Small intestine (tissue), 7 donors: Measurements from ENCODE around the gene ZNF783. TPM values are rescaled to one million over a fixed set of nuclear protein-coding genes. Genes with fewer than 3 reads are reported as not detected.
"Not testable (repeated sequence)": the region's sequence is repeated elsewhere in the genome, so short reads cannot be mapped to it uniquely, and the experiment has no call there.

Experiments used
- DNase-seq, 2 donors: peaks; one replicate each; pipeline versions ENCODE4 v3.0.0 to v3.0.0-alpha.2; 2013
- FAIRE-seq: peaks from 2 replicates; lab custom pipeline; 2012; peaks lifted over from hg19 to GRCh38; lab: Jason Lieb, UNC
- H3K27ac ChIP-seq, 3 donors: one replicate each; pipeline ENCODE4 v1.5.1; 2013; ENCODE audit warnings: low read length in 2 of 3, mild to moderate bottlenecking in 2 of 3, control low read depth in 1 of 3, inconsistent platforms in 1 of 3, low read depth in 1 of 3, moderate library complexity in 1 of 3
- H3K27me3 ChIP-seq, 3 donors: one replicate each; pipeline ENCODE4 v1.6.1; 2013; ENCODE audit warnings: low read length in 3 of 3, inconsistent platforms in 1 of 3; ENCODE audit not compliant: control insufficient read depth in 3 of 3, insufficient read depth in 3 of 3
- H3K36me3 ChIP-seq, 3 donors: one replicate each; pipeline ENCODE4 v1.6.1; 2013; ENCODE audit warnings: low read length in 3 of 3, inconsistent platforms in 1 of 3, low read depth in 1 of 3, mild to moderate bottlenecking in 1 of 3, moderate library complexity in 1 of 3; ENCODE audit not compliant: control insufficient read depth in 3 of 3, insufficient read depth in 2 of 3
- H3K4me1 ChIP-seq, 3 donors: one replicate each; pipeline ENCODE4 v1.6.1; 2013; ENCODE audit warnings: low read length in 2 of 3, inconsistent platforms in 1 of 3, low read depth in 1 of 3, mild to moderate bottlenecking in 1 of 3, moderate library complexity in 1 of 3; ENCODE audit not compliant: control insufficient read depth in 3 of 3, insufficient read depth in 2 of 3
- H3K4me3 ChIP-seq, 3 donors: one replicate each; pipeline ENCODE4 v1.5.1; 2013; ENCODE audit warnings: low read length in 3 of 3, control low read depth in 1 of 3, inconsistent platforms in 1 of 3, low read depth in 1 of 3, mild to moderate bottlenecking in 1 of 3, moderate library complexity in 1 of 3
- H3K9me3 ChIP-seq, 2 donors: one replicate each; pipeline ENCODE4 v1.6.1; 2013; ENCODE audit warnings: low read depth in 1 of 2, low read length in 1 of 2; ENCODE audit not compliant: control insufficient read depth in 2 of 2, insufficient read depth in 1 of 2
- WGBS, 3 donors: extraction: QIAGEN DNeasy Blood & Tissue Kit; methylation state at CpG; one replicate each; pipeline ENCODE4 v1.1.7; 2013; 5-methylcytosine and 5-hydroxymethylcytosine counted together
- polyA plus RNA-seq, 4 donors: library from polyadenylated mRNA; stranded (reverse) in 3 of 4; unstranded in 1 of 4; fragments of 200-250 nt in 3 of 4; fragments of 120-200 nt in 1 of 4; gene quantifications; one replicate each; pipeline versions ENCODE4 v1.2.1 to v1.2.3, GENCODE V29; 2013
- donor health status: healthy with polysubstance abuse.
- donor health status: control.
- donor health status: control.
- donor health status: Bipolar disorder and iron deficiency.
- donor health status: healthy.

The ZNF783 gene
- polyA plus RNA-seq, 4 donors: 3.2 to 9.8 (median 5.0) TPM

DNA sequence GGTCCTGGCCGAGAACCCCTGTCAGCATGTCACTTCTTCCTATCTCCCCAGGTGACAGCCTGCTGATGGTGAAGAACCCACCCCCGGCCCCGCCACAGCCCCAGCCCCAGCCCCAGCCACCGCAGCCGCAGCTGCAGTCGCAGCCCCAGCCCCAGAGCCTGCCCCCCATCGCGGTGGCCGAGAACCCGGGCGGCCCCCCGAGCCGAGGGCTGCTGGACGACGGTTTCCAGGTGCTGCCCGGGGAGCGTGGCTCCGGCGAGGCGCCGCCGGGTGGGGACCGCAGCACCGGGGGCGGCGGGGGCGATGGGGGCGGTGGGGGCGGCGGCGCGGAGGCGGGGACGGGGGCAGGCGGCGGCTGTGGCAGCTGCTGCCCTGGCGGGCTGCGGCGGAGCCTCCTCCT is 38.2 kb upstream of the ZNF783 start:
- Histone ChIP-seq H3K27ac (no peak overlapping the region), H3K4me1 (no peaks in the 10 kb centered on the region), H3K4me3 (no peak overlapping the region), H3K27me3 (no peaks in the 10 kb centered on the region), H3K36me3 (peaks cover 6 to 61% (median 25%) of the 10 kb centered on the region in 3 donors), H3K9me3 (peaks cover 0 to 3% of the 10 kb centered on the region in 2 donors)
- 96 to 100% (median 98%) methylated on average over 8 to 39 of the region's 39 CpGs for WGBS, 3 donors
- FAIRE-seq: no peak
- DNase-seq: no peak

DNA sequence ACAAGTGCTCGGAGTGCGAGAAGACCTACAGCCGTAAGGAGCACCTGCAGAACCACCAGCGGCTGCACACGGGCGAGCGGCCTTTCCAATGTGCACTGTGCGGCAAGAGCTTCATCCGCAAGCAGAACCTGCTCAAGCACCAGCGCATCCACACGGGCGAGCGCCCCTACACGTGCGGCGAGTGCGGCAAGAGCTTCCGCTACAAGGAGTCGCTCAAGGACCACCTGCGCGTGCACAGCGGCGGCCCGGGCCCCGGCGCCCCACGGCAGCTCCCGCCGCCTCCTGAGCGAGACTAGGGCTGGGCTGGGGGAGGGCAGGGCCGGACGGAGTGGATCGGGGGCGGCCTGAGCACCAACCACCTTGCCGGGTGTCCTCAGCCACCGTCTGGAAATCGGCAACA is 37.6 kb upstream of the ZNF783 start:
- 97 to 98% (median 98%) methylated on average over 33 to 37 of the region's 37 CpGs for WGBS, 3 donors
- Histone ChIP-seq H3K4me3 (no peak overlapping the region), H3K36me3 (peaks cover 6 to 57% (median 25%) of the 10 kb centered on the region in 3 donors), H3K9me3 (peaks cover 0 to 3% of the 10 kb centered on the region in 2 donors), H3K27me3 (no peaks in the 10 kb centered on the region), H3K4me1 (no peaks in the 10 kb centered on the region), H3K27ac (no peak overlapping the region)
- no peak for FAIRE-seq
- no peak for DNase-seq

DNA sequence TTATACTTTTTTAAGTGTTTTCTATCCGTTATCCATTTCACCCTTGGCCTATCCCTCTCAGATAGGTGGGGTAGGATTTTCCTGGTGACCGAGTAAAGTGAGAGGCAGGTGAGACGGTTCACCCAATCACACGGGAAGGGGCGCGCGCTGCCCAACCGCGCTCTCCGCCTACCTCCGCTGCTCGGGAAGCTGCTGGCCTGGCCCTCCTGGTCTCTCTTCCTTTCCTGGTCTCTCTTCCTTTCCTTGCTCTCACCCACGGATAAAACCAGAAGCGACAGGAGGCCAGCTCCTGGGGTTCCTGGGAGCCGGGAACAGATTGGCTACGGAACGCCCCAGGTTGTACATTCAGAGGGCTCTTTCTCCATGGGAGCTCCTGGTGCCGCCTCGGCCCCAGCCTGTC is 36.9 kb upstream of the ZNF783 start:
- FAIRE-seq: no peak
- 94% methylated on average over 19 of the region's 19 CpGs for WGBS, 3 donors
- H3K4me1 ChIP-seq: no peaks in the 10 kb centered on the region

DNA sequence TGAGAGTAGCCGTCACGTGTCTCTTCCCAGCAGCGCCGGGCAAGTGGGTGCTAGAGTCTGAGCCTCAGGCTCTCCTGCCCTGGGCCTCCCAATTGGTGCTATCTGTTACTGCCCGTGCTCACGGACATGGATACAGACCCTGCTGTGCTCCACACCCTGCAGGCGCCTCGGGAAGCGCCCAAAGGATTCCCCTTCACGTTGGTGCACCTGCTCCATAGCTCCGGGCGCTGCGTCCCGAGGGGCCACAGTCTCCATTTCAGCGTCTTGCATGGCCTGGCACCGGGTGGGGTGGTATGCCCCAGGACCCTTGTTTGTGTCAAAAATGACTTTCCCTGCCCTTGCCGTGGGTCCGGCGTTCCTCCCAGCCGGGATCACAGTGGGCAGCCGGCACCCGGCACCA is 36.3 kb upstream of the ZNF783 start:
- 91 to 94% (median 94%) methylated on average over 22 of the region's 22 CpGs for WGBS, 3 donors
- DNase-seq (no peak), FAIRE-seq (no peak)
- no peaks in the 10 kb centered on the region for H3K27me3 ChIP-seq
- H3K4me1 ChIP-seq: no peaks in the 10 kb centered on the region
- H3K4me3 ChIP-seq: no peak overlapping the region
- peaks cover 0 to 3% of the 10 kb centered on the region in 2 donors for H3K9me3 ChIP-seq
- H3K27ac ChIP-seq: no peak overlapping the region
- H3K36me3 ChIP-seq: peaks cover 3 to 47% (median 22%) of the 10 kb centered on the region in 3 donors

More for the DNA sequence above, 36.9 kb upstream of the ZNF783 start:
- no peak for DNase-seq
- H3K27ac ChIP-seq: no peak overlapping the region
- no peaks in the 10 kb centered on the region for H3K27me3 ChIP-seq
- peaks cover 6 to 53% (median 25%) of the 10 kb centered on the region in 3 donors for H3K36me3 ChIP-seq
- H3K9me3 ChIP-seq: peaks cover 0 to 3% of the 10 kb centered on the region in 2 donors
- H3K4me3 ChIP-seq: no peak overlapping the region

DNA sequence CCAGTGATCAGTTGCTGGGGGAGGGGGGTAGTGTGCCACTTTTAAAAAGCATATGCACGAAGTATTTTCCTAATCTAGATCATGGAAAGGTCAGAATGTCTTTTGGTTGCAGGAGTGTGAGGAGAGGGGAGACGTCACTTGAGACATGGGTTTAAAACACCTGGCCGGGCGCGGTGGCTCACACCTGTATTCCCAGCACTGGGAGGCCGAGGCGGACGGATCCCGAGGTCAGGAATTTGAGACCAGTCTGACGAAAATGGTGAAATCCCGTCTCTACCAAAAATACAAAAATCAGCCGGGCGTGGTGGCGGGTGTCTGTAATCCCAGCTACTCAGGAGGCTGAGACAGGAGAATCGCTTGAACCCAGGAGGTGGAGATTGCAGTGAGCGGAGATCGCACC is 35.6 kb upstream of the ZNF783 start:
- peaks cover 3 to 40% (median 20%) of the 10 kb centered on the region in 3 donors for H3K36me3 ChIP-seq
- H3K9me3 ChIP-seq, H3K4me3 ChIP-seq, H3K4me1 ChIP-seq, DNase-seq, H3K27me3 ChIP-seq, FAIRE-seq, H3K27ac ChIP-seq: not testable (repeated sequence)
- WGBS, 3 donors: 81 to 92% (median 89%) methylated on average over 17 of the region's 17 CpGs

DNA sequence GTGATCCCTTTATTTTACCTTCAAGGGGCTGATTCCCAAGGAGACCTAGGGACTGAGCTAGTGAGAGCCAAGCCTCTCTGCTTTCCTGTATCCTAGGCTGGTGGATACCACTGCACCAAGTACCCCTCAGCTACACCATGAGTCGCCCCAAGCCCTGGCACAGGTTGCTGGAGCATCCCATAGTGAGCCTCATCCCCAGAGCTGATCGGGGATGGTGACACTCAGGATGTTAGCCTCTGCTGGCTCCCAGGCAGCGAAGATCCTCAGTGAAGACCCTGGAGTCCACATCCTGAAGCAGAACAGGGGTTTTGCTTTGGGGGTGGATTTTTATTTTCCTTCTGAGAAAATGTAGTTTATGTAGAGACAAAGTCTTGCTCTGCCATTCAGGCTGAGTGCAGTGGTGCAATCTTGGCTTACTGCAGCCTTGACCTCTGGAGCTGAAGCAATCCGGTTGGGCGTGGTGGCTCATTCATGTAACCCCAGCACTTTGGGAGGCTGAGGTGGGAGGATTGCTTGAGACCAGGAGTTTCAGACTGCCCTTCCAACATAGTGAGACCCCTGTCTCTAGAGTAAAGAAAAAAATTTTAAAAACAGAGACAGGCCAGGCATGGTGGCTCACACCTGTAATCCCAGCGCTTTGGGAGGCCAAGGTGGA is 35.0 kb upstream of the ZNF783 start:
- WGBS, 3 donors: 62 to 79% (median 76%) methylated on average over 6 of the region's 6 CpGs
- FAIRE-seq: no peak

DNA sequence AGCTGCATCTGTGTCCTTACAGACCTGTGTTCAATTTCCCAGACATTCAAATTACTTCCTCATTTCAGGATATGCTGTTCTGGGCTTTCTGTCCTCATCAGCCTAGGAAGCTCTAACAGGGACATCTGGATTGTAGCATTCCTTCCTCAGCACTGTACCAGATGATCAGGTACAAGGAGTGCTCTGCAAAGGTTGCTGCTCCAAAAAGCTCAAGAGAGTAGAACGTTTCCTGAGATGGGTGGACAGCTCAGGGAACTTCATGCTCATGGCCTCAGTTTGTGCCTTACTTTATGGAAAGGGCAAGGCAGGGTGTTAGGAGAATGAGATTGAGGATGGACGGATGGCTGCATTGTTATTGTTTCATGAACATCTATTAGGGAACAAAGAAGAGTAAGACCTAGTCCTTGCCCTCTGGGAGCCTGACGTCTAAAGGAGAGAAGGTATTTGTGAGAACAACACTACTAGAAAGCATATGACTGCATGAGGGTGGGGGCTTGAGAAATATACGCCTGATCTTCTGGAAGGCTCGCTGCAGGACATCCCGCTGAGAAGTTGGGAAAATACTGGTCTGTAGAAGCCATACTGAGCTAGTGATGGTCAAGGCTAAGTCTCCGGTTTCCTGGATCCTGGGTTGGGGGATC is 33.0 kb upstream of the ZNF783 start:
- WGBS, 3 donors: 49 to 58% (median 55%) methylated on average over 7 of the region's 7 CpGs
- no peaks in the 10 kb centered on the region for H3K4me1 ChIP-seq
- H3K27me3 ChIP-seq: peaks cover 0 to 2% (median 0%) of the 10 kb centered on the region in 3 donors
- no peak overlapping the region for H3K4me3 ChIP-seq
- DNase-seq (no peak), FAIRE-seq (no peak)
- peaks cover 0 to 3% of the 10 kb centered on the region in 2 donors for H3K9me3 ChIP-seq
- H3K27ac ChIP-seq: no peak overlapping the region
- peaks cover 3 to 24% (median 12%) of the 10 kb centered on the region in 3 donors for H3K36me3 ChIP-seq

More for the DNA sequence above, 35.0 kb upstream of the ZNF783 start:
- Histone ChIP-seq H3K4me1 (no peaks in the 10 kb centered on the region), H3K9me3 (peaks cover 0 to 3% of the 10 kb centered on the region in 2 donors), H3K36me3 (peaks cover 3 to 35% (median 19%) of the 10 kb centered on the region in 3 donors), H3K27me3 (no peaks in the 10 kb centered on the region), H3K27ac (no peak overlapping the region), H3K4me3 (no peak overlapping the region)
- DNase-seq: peak in 1 of 2 donors; percentile 44

DNA sequence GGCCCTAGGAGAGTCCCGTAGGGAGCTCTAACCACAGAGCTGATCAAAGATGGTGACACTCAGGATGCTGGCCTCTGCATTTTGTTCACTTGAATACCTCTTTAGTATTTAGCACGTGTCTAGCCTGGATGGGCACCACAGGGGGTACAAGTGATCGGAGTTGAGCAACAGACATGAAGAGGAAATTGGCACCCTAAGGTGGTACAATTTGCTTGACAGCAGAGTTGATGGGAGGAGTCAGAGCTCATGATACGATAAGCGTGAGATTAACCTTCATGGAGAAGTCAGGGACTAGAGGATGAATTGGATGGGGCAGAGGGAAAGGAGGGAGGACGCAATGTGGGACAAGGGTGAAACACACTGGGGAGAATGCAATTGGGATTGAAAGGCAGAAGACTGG is 32.5 kb upstream of the ZNF783 start:
- Histone ChIP-seq H3K4me1 (no peaks in the 10 kb centered on the region), H3K36me3 (peaks cover 0 to 19% (median 7%) of the 10 kb centered on the region in 3 donors), H3K27ac (no peak overlapping the region), H3K27me3 (peaks cover 0 to 2% (median 0%) of the 10 kb centered on the region in 3 donors), H3K4me3 (no peak overlapping the region), H3K9me3 (peaks cover 0 to 3% of the 10 kb centered on the region in 2 donors)
- FAIRE-seq: no peak
- DNase-seq: no peak
- 27 to 58% (median 34%) methylated on average over 6 of the region's 6 CpGs for WGBS, 3 donors
